ENCODE data around the gene TAF5.

GRCh38 chr10:103397191-103397825 is 29.5 kb downstream of the TAF5 start:
- TF ChIP-seq CTCF (conservative IDR thresholded peaks at IDR 0.05; ENCODE audit: low read depth, low read length) (no peak), EZH2 (IDR thresholded peaks at IDR 0.05; ENCODE audit: low read length, unreplicated experiment) (no peak)

Data from PC-3 (cell line).